ENCODE results near the gene STOML1. TPM values are rescaled to one million over a fixed set of nuclear protein-coding genes. Genes with fewer than 3 reads are reported as not detected.

The STOML1 gene
- total and polyA plus RNA-seq, 9 of the 15 experiments (the other 6 are each of a cell fraction or from before 2014, with no cell fraction given) = 0.25 to 9.7 (median 4.6) TPM

DNA sequence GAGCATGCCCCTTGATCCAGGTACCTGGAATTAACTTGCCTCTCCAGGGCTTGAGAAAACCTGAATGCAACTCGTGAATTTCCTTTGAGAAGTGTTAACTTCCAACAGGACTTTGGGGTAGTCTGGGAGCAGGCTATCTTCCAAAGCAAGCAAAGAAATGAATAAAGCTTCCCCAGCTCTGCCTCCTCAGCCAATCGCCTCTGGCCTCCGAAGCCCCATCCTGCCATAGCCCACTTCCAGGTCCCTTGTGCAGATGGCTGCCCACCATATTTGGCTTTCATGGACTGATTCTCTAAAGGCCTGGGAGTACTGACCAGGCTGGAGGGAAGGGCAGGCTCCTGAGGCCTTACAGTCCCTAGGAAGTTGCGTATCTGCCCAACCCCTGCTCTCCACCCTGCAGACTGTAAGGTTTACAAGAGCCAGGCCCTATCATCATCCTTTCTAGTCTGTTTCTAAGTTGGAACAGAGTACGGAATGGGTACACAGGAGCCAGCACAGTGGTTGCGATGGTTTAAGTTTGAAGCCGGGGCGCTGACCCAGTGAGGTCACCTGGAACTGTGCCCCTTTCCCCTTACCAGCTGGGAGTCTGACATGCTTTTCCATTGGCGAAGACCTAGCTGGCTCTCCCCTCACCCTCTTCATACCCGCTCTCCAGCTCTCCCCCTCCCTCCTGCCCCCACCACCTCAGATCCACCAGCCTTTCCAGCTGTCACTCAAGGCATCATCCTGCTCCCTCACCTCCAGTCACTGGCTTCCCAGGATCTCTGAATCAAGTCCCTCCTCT lies 1.3 kb upstream of the STOML1 start:
- FAIRE-seq (no peak), ATAC-seq (no peak), DNase-seq (ENCODE audit: extremely low read depth in 1 of 4, low spot score in 3 of 4) (no peak)
- H2AFZ ChIP-seq (ENCODE audit: low read depth, low read length) = peak overlapping the region; percentile 99
- no TSS peak for BruUV-seq (replicated peaks)
- H3K9ac ChIP-seq (ENCODE audit: insufficient read depth in 1 of 2, low read depth in 2 of 2, low read length in 2 of 2) = peak overlapping the region; percentile 41 to 86; a peak in 3 of 4 replicates
- H4K20me1 ChIP-seq (replicated peaks; ENCODE audit: control insufficient read depth, insufficient read depth, low read length) = no peaks in the 10 kb centered on the region
- peaks cover 45 to 52% of the 10 kb centered on the region in 2 experiments for H3K4me1 ChIP-seq (replicated peaks in 1 of 2; ENCODE audit: control insufficient read depth in 2 of 2, insufficient read depth in 2 of 2, low read length in 2 of 2)
- H3K9me3 ChIP-seq (replicated peaks; ENCODE audit: control insufficient read depth, insufficient read depth, low read depth, low read length) = no peaks in the 10 kb centered on the region
- intact Hi-C loops (cut with micrococcal nuclease) = loop anchor here (5.0 to 10.0 kb wide), 2 partner anchors 44 to 621 kb away; partner anchors contain the start of gene CLK3
- ChIA-PET POLR2A (no interaction called here), CTCF (ENCODE audit: low intra/inter-chr PET ratio) (no interaction called here)
- H3K4me2 ChIP-seq (ENCODE audit: insufficient read depth, low read length) = peak overlapping the region; percentile 98
- peaks cover 12% of the 10 kb centered on the region for H3K36me3 ChIP-seq (ENCODE audit: control insufficient read depth, insufficient read depth, low read length)
- TF ChIP-seq, protein P1, sequence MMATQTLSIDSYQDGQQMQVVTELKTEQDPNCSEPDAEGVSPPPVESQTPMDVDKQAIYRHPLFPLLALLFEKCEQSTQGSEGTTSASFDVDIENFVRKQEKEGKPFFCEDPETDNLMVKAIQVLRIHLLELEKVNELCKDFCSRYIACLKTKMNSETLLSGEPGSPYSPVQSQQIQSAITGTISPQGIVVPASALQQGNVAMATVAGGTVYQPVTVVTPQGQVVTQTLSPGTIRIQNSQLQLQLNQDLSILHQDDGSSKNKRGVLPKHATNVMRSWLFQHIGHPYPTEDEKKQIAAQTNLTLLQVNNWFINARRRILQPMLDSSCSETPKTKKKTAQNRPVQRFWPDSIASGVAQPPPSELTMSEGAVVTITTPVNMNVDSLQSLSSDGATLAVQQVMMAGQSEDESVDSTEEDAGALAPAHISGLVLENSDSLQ (IDR thresholded peaks at IDR 0.05) = peak; percentile 81
- TF ChIP-seq, protein P2, sequence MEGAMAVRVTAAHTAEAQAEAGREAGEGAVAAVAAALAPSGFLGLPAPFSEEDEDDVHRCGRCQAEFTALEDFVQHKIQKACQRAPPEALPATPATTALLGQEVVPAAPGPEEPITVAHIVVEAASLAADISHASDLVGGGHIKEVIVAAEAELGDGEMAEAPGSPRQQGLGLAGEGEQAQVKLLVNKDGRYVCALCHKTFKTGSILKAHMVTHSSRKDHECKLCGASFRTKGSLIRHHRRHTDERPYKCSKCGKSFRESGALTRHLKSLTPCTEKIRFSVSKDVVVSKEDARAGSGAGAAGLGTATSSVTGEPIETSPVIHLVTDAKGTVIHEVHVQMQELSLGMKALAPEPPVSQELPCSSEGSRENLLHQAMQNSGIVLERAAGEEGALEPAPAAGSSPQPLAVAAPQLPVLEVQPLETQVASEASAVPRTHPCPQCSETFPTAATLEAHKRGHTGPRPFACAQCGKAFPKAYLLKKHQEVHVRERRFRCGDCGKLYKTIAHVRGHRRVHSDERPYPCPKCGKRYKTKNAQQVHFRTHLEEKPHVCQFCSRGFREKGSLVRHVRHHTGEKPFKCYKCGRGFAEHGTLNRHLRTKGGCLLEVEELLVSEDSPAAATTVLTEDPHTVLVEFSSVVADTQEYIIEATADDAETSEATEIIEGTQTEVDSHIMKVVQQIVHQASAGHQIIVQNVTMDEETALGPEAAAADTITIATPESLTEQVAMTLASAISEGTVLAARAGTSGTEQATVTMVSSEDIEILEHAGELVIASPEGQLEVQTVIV (CRISPR knock-in tag; IDR thresholded peaks at IDR 0.05; ENCODE audit: borderline replicate concordance) = no peak
- H3K79me2 ChIP-seq (ENCODE audit: control insufficient read depth, insufficient read depth, low read length) = peaks cover 41% of the 10 kb centered on the region
- H3K4me3 ChIP-seq = no peak overlapping the region
- H3K9me1 ChIP-seq (ENCODE audit: control insufficient read depth, insufficient read depth, low read length) = no peaks in the 10 kb centered on the region
- in situ Hi-C loops (cut with MboI) = no loop called here
- no peaks in the 10 kb centered on the region; a peak in 1 of 5 replicates for H3K27me3 ChIP-seq (ENCODE audit: control insufficient read depth in 2 of 2, insufficient read depth in 2 of 2, low read length in 2 of 2)
- no peak overlapping the region for H3K27ac ChIP-seq (ENCODE audit: extremely low read depth, low read depth, low read length)
- 78% methylated on average over 9 of the region's 10 CpGs for WGBS (ENCODE audit: insufficient coverage, low coverage, missing lambda C conversion rate)
